Hair follicular keratinocyte (primary cell): ENCODE results near the gene PSMA8. TPM values are rescaled to one million over a fixed set of nuclear protein-coding genes. Genes with fewer than 3 reads are reported as not detected.

Experiments
- total RNA-seq: library from RNA; depleted of rRNA; stranded (reverse); fragments of >200 nt; gene quantifications from 2 replicates; pipeline ENCODE4 v1.2.3, GENCODE V29; 2015

Gene PSMA8
- total RNA-seq: not detected in 2 replicates

DNA sequence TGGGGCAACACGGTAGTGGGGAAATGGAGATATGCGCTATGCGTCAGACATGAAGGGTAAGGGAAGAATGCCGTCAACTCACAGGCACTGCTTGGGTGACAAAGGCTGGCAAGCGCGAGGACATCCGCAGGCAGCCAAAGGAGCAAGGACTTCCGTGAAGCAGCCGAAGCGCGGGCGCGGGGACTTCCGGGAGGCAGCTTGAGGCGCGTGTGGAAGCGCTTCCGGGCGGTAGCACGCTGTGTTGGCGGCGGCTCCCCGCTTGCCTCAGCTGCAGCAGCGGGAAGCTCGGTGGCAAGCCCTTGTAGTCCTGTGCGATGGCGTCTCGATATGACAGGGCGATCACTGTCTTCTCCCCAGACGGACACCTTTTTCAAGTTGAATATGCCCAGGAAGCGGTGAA lies at the start of gene PSMA8:
Gene PSMA8, plus strand, starts transcription at position 218 of the 400 bp plus-strand sequence. Its CDS starts 97 bp downstream, at position 315.

DNA sequence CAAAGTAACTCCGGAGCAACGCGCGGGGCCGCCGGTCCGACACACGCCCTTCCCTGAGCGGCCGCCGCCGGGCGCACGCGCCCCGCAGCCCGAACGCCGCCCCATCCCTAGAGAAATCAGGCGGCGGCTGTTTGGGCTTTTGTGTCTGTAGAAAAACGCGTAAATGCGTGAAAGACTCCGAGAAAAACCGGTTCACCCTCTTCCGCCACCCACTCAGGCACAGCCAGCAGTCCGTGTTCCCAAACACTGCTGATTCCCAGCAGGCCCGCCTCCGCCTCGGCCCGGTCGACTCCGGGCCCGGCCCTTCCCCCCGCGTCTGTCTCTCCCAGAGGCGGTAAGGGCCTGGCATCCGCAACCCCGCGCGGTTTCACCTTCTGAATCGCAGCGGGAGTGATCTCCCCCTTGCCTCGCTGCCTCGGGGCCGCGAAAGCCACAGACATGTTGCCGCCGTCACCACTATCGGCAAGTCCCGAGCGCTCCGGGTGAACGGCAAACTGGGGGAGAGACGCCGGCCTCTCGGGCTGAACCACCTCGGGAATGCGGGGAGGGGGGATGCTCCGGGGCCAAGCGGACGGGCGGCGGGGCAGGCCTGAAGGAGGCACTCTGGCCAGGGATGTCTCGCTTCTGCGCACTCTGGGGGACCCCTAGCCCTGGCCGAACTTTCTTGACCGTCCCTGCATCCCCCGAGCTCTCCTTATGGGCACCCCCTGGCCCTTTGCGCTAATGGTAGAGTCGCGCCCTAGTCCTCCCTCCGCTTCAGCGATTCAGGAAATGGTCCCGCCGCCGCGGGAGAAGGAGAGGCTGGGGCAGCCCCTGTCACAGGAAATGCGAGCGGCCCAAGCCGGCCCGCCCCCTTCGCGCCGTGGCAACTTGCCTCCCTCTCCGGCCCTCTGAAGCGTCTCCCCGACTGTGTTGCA lies 43.3 kb upstream of the PSMA8 start, which contains the start of gene SS18:
Gene SS18, minus strand, starts transcription at position 484 of the 917 bp plus-strand sequence. Its CDS starts 44 bp downstream, at position 440.

DNA sequence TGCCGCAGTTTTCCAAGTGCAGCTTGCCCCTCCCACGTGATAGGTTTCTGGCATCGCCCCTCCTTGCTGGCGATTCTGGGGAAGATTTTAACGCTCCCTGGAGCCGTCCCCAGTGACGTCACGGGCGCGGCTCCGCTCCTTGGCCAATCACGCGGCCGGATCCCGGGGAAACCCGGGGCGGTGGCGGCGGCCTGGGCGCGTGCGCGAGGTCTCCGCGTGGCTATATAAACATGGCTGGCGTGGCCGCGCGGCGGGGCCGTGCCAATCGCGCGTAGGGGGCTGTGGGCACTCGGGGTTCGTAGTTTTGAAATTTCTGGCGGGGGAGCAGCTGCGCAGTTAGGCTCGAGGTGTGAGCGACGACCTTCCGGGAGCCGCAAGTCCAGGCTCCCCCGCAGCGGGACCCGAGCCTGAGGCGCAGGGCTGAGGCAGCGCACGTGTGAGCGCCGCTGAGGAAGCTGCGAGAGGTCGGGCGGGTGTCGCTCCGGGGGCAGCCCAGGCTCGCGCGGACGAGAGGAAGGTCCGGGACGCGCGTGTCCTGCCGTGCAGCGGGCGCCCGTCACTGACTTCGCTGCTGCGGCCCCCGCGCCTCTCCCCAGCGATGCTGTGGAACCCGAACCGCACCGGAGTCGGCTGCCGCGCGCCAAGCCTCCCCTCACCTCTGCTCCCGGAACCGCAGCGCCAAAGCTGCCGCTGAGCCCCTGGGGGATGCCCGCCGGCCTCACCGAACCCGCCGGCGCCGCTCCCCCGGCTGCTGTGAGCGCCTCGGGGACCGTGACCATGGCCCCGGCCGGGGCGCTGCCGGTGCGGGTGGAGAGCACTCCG lies 92.8 kb downstream of the PSMA8 start, which contains the start of gene TAF4B:
Gene TAF4B, plus strand, starts transcription at position 217 of the 822 bp plus-strand sequence. Its CDS starts 489 bp downstream, at position 706.

Other genes with a start within 250 kb of the PSMA8 start
- 64.1 and 78.8 TPM in 2 replicates for gene SS18, start 43.3 kb upstream of the PSMA8 start, total RNA-seq
- 7.1 and 7.8 TPM in 2 replicates for gene TAF4B, start 92.6 kb downstream of the PSMA8 start, total RNA-seq